IPS-NIHi7 (cell line): ENCODE data around the gene SUDS3.

ENCODE experiments used
- DNase-seq: peaks from one replicate; pipeline ENCODE4 v3.0.0; 2012; ENCODE audit warnings: mixed read lengths; ENCODE audit errors: extremely low spot score

The SUDS3 gene

GRCh38 chr12:118447181-118447580 lies 70.8 kb downstream of the SUDS3 start:
- no peak for DNase-seq

GRCh38 chr12:118448341-118448740 lies 72.0 kb downstream of the SUDS3 start:
- no peak for DNase-seq

- DNase-seq = no peak
Observed at GRCh38 chr12:118455327-118455726, 79.0 kb downstream of the SUDS3 start.

- DNase-seq = no peak
Observed at GRCh38 chr12:118456741-118457140, 80.4 kb downstream of the SUDS3 start.

GRCh38 chr12:118459110-118459509 lies 82.8 kb downstream of the SUDS3 start:
- no peak for DNase-seq

DNA sequence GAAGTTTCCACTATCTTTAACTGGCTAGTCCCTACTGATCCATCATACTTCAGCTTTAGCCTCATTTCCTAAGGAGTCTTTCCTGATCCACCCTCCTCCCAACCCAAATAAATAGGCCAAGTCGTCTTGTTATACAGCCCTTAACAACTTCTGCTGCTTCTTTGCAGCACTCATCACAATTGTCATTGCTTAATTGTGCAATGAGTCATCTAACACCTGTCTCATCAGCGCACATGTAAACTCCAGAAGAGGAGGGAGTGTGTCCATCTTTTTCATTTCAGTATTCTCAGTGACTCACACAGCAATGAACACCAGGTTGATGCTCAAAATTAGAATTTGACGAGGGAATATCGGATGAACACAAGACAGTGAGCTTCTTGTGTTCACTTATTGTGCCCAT lies 87.3 kb downstream of the SUDS3 start:
- DNase-seq = no peak

DNA sequence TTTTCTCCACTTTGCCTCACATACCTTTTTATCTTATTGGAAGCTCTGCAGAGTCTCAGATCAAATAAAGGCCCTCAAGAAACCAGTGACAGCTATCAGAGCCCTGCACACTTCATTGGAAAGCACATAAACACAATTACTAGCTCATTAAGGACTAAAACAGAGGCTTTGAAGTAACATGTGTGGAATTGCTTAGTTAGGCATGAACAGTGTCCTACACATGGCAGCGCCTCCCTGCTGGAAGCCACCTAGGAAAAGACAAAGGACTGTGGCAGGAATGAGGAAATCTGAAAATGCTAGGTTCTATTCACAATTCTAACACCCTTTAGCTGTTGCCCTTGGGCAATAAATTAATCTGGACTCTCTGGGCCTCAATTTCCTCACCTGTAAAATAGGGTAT lies 89.4 kb downstream of the SUDS3 start:
- DNase-seq = no peak
